ENCODE measurements around the gene ATP10B.
"Not testable (repeated sequence)": the region's sequence is repeated elsewhere in the genome, so short reads cannot be mapped to it uniquely, and the experiment has no call there.

The ATP10B gene, protein sequence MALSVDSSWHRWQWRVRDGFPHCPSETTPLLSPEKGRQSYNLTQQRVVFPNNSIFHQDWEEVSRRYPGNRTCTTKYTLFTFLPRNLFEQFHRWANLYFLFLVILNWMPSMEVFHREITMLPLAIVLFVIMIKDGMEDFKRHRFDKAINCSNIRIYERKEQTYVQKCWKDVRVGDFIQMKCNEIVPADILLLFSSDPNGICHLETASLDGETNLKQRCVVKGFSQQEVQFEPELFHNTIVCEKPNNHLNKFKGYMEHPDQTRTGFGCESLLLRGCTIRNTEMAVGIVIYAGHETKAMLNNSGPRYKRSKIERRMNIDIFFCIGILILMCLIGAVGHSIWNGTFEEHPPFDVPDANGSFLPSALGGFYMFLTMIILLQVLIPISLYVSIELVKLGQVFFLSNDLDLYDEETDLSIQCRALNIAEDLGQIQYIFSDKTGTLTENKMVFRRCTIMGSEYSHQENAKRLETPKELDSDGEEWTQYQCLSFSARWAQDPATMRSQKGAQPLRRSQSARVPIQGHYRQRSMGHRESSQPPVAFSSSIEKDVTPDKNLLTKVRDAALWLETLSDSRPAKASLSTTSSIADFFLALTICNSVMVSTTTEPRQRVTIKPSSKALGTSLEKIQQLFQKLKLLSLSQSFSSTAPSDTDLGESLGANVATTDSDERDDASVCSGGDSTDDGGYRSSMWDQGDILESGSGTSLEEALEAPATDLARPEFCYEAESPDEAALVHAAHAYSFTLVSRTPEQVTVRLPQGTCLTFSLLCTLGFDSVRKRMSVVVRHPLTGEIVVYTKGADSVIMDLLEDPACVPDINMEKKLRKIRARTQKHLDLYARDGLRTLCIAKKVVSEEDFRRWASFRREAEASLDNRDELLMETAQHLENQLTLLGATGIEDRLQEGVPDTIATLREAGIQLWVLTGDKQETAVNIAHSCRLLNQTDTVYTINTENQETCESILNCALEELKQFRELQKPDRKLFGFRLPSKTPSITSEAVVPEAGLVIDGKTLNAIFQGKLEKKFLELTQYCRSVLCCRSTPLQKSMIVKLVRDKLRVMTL (N-terminal part only)

DNA sequence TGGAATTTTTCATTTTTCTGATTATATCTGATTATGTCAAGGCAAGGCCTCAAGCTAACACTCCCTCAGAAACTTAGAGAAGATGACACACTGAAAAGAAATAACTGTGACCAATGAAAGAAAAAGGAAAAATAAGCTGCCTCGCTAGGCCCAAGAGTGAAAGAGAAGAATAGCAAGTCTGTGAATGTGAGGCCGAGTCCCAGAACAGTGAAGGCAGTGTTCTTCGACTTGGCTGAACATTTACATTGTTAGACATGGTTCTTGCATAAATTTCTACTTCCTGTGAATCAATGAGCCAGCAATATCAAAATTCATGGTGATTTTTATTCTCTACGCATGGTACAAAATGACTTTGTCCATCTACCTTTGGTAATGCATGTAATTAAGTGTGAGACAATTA is at the start of gene ATP10B:
Gene ATP10B (minus strand): TSS at position 163 of the 400 bp plus-strand sequence. CDS start 164,137 bp downstream, outside the sequence.
- no peak within 1 kb of the TSS for H3K4me3 ChIP-seq (ENCODE audit: low read length)
- no peak for TF ChIP-seq CTCF (IDR thresholded peaks at IDR 0.05; ENCODE audit: insufficient read depth, low read depth, low read length, missing control alignments)
- no peak for DNase-seq (ENCODE audit: low read depth)

DNA sequence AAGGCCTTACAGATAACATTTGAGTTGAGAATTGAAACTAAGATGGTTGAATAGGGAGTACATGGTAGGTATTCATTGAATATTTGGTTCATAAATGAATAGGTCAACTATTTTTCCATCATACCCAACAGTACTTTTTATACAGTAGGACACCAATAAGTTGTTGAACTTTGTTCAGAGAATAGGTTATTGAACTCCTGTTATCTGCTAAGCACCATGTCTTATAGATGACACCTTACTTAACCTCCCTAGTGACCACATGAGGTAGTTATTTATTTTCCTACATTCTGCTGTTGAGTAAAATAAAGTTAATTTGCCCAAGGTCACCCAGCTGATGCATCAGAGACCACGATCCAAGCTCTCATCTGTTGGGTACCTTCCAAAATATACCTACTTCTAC is 49.6 kb upstream of the ATP10B start:
- no peak for DNase-seq (ENCODE audit: low read depth)
- H3K4me3 ChIP-seq (ENCODE audit: low read length): no peak overlapping the region
- TF ChIP-seq CTCF (IDR thresholded peaks at IDR 0.05; ENCODE audit: insufficient read depth, low read depth, low read length, missing control alignments): no peak

DNA sequence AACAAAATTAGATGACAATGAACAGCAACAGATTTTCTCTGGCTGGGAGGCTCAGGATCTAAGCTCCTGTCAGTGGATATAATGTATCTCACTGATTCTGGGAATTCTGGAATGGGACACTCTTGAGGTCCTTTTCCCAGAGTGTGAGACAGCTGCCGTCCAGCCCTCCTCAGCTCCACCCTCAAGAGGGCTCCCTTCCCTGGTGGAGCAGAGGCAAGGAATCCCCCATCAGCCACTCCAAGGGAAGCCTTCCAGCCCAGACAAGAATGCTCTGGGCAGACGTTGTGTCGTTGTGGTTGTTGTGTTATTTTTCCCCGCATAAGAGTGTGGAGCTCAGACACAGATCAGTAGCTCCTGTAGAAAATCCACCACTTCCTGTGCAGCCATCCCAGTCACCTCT is 47.7 kb upstream of the ATP10B start:
- TF ChIP-seq CTCF (IDR thresholded peaks at IDR 0.05; ENCODE audit: insufficient read depth, low read depth, low read length, missing control alignments): no peak
- H3K4me3 ChIP-seq (ENCODE audit: low read length): no peak overlapping the region
- no peak for DNase-seq (ENCODE audit: low read depth)

- not testable (repeated sequence) for H3K4me3 ChIP-seq (ENCODE audit: low read length); DNase-seq (ENCODE audit: low read depth)
These were observed 41.4 kb upstream of the ATP10B start for GRCh38 chr5:160893180-160893964.

- TF ChIP-seq CTCF (IDR thresholded peaks at IDR 0.05; ENCODE audit: insufficient read depth, low read depth, low read length, missing control alignments): no peak
- H3K4me3 ChIP-seq (ENCODE audit: low read length): no peak overlapping the region
- DNase-seq (ENCODE audit: low read depth): peak; percentile 13
These were observed 35.8 kb upstream of the ATP10B start for GRCh38 chr5:160887780-160888179.

DNA sequence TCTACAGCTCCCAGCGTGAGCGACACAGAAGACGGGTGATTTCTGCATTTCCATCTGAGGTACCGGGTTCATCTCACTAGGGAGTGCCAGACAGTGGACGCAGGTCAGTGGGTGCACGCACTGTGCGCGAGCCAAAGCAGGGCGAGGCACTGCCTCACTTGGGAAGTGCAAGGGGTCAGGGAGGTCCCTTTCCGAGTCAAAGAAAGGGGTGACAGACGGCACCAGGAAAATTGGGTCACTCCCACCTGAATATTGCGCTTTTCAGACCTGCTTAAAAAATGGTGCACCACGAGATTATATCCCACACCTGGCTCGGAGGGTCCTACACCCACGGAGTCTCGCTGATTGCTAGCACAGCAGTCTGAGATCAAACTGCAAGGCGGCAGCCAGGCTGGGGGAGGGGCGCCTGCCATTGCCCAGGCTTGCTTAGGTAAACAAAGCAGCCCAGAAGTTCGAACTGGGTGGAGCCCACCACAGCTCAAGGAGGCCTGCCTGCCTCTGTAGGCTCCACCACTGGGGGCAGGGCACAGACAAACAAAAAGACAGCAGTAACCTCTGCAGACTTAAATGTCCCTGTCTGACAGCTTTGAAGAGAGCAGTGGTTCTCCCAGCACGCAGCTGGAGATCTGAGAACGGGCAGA is 21.7 kb upstream of the ATP10B start:
- H3K4me3 ChIP-seq (ENCODE audit: low read length); DNase-seq (ENCODE audit: low read depth): not testable (repeated sequence)

DNA sequence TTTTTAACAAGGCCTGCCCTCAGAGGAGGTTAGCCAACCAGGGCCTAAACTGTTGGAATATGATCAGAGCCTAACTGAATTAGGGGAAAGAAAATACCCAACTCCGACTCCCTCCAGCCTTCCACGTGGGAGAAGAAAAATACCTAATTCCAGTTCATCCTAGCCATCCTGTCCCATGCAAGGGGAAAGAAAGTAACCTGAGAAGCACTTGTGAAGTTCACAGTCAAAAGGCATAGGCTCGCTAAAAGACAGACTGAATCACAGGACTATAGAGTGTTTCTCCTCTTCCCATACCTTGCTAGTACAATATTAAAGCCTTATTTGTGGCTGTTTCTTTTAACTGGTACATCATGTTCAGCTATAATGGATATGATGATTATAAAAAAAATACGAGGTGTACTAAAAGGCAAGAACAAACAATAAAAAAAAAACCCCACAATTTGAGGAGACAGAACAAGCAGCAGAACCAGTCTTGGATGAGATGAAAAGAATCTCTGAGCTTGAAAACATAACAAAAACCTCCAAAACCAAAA is 18.0 kb upstream of the ATP10B start:
- DNase-seq (ENCODE audit: low read depth): no peak
- H3K4me3 ChIP-seq (ENCODE audit: low read length): no peak overlapping the region
- TF ChIP-seq CTCF (IDR thresholded peaks at IDR 0.05; ENCODE audit: insufficient read depth, low read depth, low read length, missing control alignments): no peak

Data from epithelial cell of esophagus (primary cell).